MG63 (cell line): ENCODE results near the gene NAALADL1. TPM values are rescaled to one million over a fixed set of nuclear protein-coding genes. Genes with fewer than 3 reads are reported as not detected.
"Not testable (repeated sequence)": the region's sequence is repeated elsewhere in the genome, so short reads cannot be mapped to it uniquely, and the experiment has no call there.

ENCODE experiments used
- DNase-seq: peaks from one replicate; pipeline ENCODE4 v3.0.0-alpha.2; 2020
- H3K27me3 ChIP-seq: fragments of 250-450 bp; sonication (Bioruptor Pico); 2 replicates; pipeline ENCODE4 v1.5.1; 2020; ENCODE audit warnings: mild to moderate bottlenecking, moderate library complexity
- H3K36me3 ChIP-seq: fragments of 250-450 bp; sonication (Bioruptor Pico); 2 replicates; pipeline ENCODE4 v1.5.1; 2020; ENCODE audit warnings: mild to moderate bottlenecking, moderate library complexity
- H3K4me3 ChIP-seq: fragments of 250-450 bp; sonication (Bioruptor Pico); 2 replicates; pipeline ENCODE4 v1.5.1; 2020; ENCODE audit warnings: mild to moderate bottlenecking, moderate library complexity
- H3K9me3 ChIP-seq: fragments of 250-450 bp; sonication (Bioruptor Pico); 2 replicates; pipeline ENCODE4 v1.5.1; 2020; ENCODE audit warnings: mild to moderate bottlenecking, moderate library complexity
- total RNA-seq: library from RNA; depleted of rRNA; stranded (reverse); fragments of >200 nt; shearing (Covaris generic); gene quantifications from 2 replicates; pipeline ENCODE4 v1.2.3, GENCODE V29; 2014; ENCODE audit warnings: low replicate concordance

Gene NAALADL1
- total RNA-seq, 1 experiment from 2014 or later: not detected

GRCh38 chr11:65040847-65041622, 17.3 kb downstream of the NAALADL1 start, which contains the start of gene SAC3D1:
Gene SAC3D1 (plus strand): TSS chr11:65041210. CDS start chr11:65041293, 83 bp downstream.
- peak; percentile 98 for DNase-seq
- peaks cover 32% of the 10 kb centered on the region for H3K36me3 ChIP-seq

GRCh38 chr11:65040520-65040846, 17.9 kb downstream of the NAALADL1 start:
- Histone ChIP-seq H3K36me3 (peaks cover 27% of the 10 kb centered on the region), H3K9me3 (no peaks in the 10 kb centered on the region), H3K27me3 (no peaks in the 10 kb centered on the region), H3K4me3 (peak overlapping the region; percentile 63)
- DNase-seq: no peak

More at GRCh38 chr11:65040847-65041622, 17.3 kb downstream of the NAALADL1 start, which contains the start of gene SAC3D1:
- Histone ChIP-seq H3K9me3 (no peaks in the 10 kb centered on the region), H3K4me3 (peak within 1 kb of the TSS; percentile 63), H3K27me3 (no peaks in the 10 kb centered on the region)

- Histone ChIP-seq H3K27me3 (no peaks in the 10 kb centered on the region), H3K36me3 (peaks cover 4% of the 10 kb centered on the region; the same call in 1 of the 2 replicates), H3K9me3 (no peaks in the 10 kb centered on the region), H3K4me3 (no peak overlapping the region)
- DNase-seq: peak; percentile 65
Observed at GRCh38 chr11:65036931-65037330, 21.4 kb downstream of the NAALADL1 start.

- no peak overlapping the region for H3K4me3 ChIP-seq
- H3K9me3 ChIP-seq: no peaks in the 10 kb centered on the region
- DNase-seq: no peak
- H3K27me3 ChIP-seq: no peaks in the 10 kb centered on the region
- peaks cover 4% of the 10 kb centered on the region; the same call in 1 of the 2 replicates for H3K36me3 ChIP-seq
Observed at GRCh38 chr11:65035579-65035978, 22.8 kb downstream of the NAALADL1 start.

- DNase-seq: no peak
- Histone ChIP-seq H3K9me3 (no peaks in the 10 kb centered on the region), H3K36me3 (peaks cover 4% of the 10 kb centered on the region; the same call in 1 of the 2 replicates), H3K4me3 (no peak overlapping the region), H3K27me3 (no peaks in the 10 kb centered on the region)
Observed at GRCh38 chr11:65034423-65034822, 23.9 kb downstream of the NAALADL1 start.

GRCh38 chr11:65032216-65032615, 26.1 kb downstream of the NAALADL1 start:
- no peak overlapping the region for H3K4me3 ChIP-seq
- DNase-seq: no peak
- H3K27me3 ChIP-seq: no peaks in the 10 kb centered on the region
- no peaks in the 10 kb centered on the region for H3K36me3 ChIP-seq
- H3K9me3 ChIP-seq: no peaks in the 10 kb centered on the region

GRCh38 chr11:65027213-65028067, 30.9 kb downstream of the NAALADL1 start, which contains the start of gene SNX15:
Gene SNX15 (plus strand): TSS chr11:65027439. CDS start chr11:65027538, 99 bp downstream.
- peak within 1 kb of the TSS; percentile 75 for H3K4me3 ChIP-seq
- peak; percentile 96 for DNase-seq
- no peaks in the 10 kb centered on the region for H3K36me3 ChIP-seq
- H3K9me3 ChIP-seq: no peaks in the 10 kb centered on the region
- H3K27me3 ChIP-seq: no peaks in the 10 kb centered on the region

GRCh38 chr11:65026810-65027209, 31.5 kb downstream of the NAALADL1 start:
- Histone ChIP-seq H3K36me3 (no peaks in the 10 kb centered on the region), H3K27me3 (no peaks in the 10 kb centered on the region), H3K4me3 (peak overlapping the region; percentile 75), H3K9me3 (no peaks in the 10 kb centered on the region)
- peak; percentile 26 for DNase-seq

- H3K4me3 ChIP-seq, H3K36me3 ChIP-seq, H3K9me3 ChIP-seq, DNase-seq, H3K27me3 ChIP-seq: not testable (repeated sequence)
Observed at GRCh38 chr11:65023502-65023901, 34.9 kb downstream of the NAALADL1 start.

GRCh38 chr11:65021509-65021908, 36.8 kb downstream of the NAALADL1 start:
- Histone ChIP-seq H3K27me3 (no peaks in the 10 kb centered on the region), H3K36me3 (peaks cover 6% of the 10 kb centered on the region), H3K4me3 (no peak overlapping the region), H3K9me3 (no peaks in the 10 kb centered on the region)
- DNase-seq: no peak

- no peak for DNase-seq
- Histone ChIP-seq H3K36me3 (peaks cover 6% of the 10 kb centered on the region), H3K4me3 (no peak overlapping the region), H3K27me3 (no peaks in the 10 kb centered on the region), H3K9me3 (no peaks in the 10 kb centered on the region)
Observed at GRCh38 chr11:65021003-65021402, 37.4 kb downstream of the NAALADL1 start.

- Histone ChIP-seq H3K9me3 (no peaks in the 10 kb centered on the region), H3K27me3 (no peaks in the 10 kb centered on the region), H3K4me3 (no peak overlapping the region), H3K36me3 (peaks cover 10% of the 10 kb centered on the region)
- DNase-seq: no peak
Observed at GRCh38 chr11:65019824-65020223, 38.5 kb downstream of the NAALADL1 start.

- DNase-seq: no peak
- Histone ChIP-seq H3K27me3 (no peaks in the 10 kb centered on the region), H3K9me3 (no peaks in the 10 kb centered on the region), H3K4me3 (no peak overlapping the region), H3K36me3 (peaks cover 10% of the 10 kb centered on the region)
Observed at GRCh38 chr11:65017937-65018336, 40.4 kb downstream of the NAALADL1 start.

GRCh38 chr11:65016705-65017104, 41.6 kb downstream of the NAALADL1 start:
- H3K36me3 ChIP-seq: peaks cover 10% of the 10 kb centered on the region
- H3K4me3 ChIP-seq: no peak overlapping the region
- no peaks in the 10 kb centered on the region for H3K27me3 ChIP-seq
- H3K9me3 ChIP-seq: no peaks in the 10 kb centered on the region
- DNase-seq: no peak

- peaks cover 10% of the 10 kb centered on the region for H3K36me3 ChIP-seq
- DNase-seq: no peak
Observed at GRCh38 chr11:65014726-65015227, 43.6 kb downstream of the NAALADL1 start.

GRCh38 chr11:65013888-65014725, 44.2 kb downstream of the NAALADL1 start, which contains the start of gene ARL2:
Gene ARL2 (plus strand): TSS chr11:65014160. CDS start chr11:65014208, 48 bp downstream.
- H3K27me3 ChIP-seq: no peaks in the 10 kb centered on the region
- H3K4me3 ChIP-seq: peak within 1 kb of the TSS; percentile 75
- peak; percentile 92 for DNase-seq
- no peaks in the 10 kb centered on the region for H3K9me3 ChIP-seq
- H3K36me3 ChIP-seq: peaks cover 10% of the 10 kb centered on the region

More at GRCh38 chr11:65014726-65015227, 43.6 kb downstream of the NAALADL1 start:
- Histone ChIP-seq H3K27me3 (no peaks in the 10 kb centered on the region), H3K4me3 (peak overlapping the region; percentile 75), H3K9me3 (no peaks in the 10 kb centered on the region)
